NB4 (cell line): ENCODE measurements around the gene ITSN1.

Experiments used
- CTCF ChIP-seq: IDR thresholded peaks from one replicate; pipeline ENCODE4 v1.5.1; 2012; ENCODE audit warnings: low read depth, low read length
- MAX ChIP-seq: IDR thresholded peaks from 2 replicates; pipeline ENCODE4 v1.6.1; 2011; ENCODE audit warnings: low read depth, low read length
- POLR2A ChIP-seq: IDR thresholded peaks from 2 replicates; pipeline ENCODE4 v1.6.1; 2011; ENCODE audit warnings: mild to moderate bottlenecking; ENCODE audit not compliant: insufficient read length; ENCODE audit errors: extremely low read depth

GRCh38 chr21:33748903-33749302, 106.6 kb downstream of the ITSN1 start:
- TF ChIP-seq CTCF = no peak
- TF ChIP-seq POLR2A = no peak
- no peak for TF ChIP-seq MAX
